Measurements from ENCODE around the gene RAB4A. TPM values are rescaled to one million over a fixed set of nuclear protein-coding genes. Genes with fewer than 3 reads are reported as not detected.

The RAB4A gene
- total and polyA plus RNA-seq, 2 of the 4 experiments (the other 2 are of a cell fraction) = 25.6 to 26.2 TPM

DNA sequence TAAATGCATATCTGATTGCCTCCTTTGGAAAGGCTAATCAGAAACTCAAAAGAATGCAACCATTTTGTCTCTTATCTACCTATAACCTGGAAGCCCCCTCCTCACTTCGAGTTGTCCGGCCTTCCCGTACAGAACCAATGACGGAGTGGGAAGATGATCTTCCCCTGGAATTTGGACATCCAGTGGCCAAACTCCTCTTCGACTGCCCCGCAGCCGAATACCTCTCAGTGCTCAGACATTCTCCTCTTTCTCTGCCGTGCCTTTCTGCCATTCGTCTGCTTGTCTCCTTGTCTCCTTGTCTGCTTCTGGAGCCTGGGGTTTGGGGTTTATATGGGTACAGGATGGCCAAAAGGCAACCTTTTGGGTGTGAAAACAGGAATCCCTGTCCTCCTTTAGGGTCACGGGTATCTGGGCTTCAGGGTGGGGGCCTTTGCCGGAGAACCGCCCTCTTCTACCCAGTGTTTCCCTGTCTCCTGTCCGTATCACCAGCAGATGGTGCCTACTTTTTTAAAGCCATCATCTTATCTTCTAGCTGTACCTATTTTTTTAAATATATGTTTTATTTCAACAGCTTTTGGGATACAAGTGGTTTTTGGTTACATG lies 35.9 kb upstream of the RAB4A start:
- dilution Hi-C loops (cut with HindIII; ENCODE audit: low sequenced_read_pairs, unreplicated experiment) (no loop called here), intact Hi-C loops (cut with micrococcal nuclease) (no loop called here), in situ Hi-C loops (cut with MboI; ENCODE audit: low sequenced_read_pairs) (loop anchor here (10.0 kb wide), 1 partner anchor 500 kb away; the partner anchor contains the start of gene RHOU)
- H2BK5ac ChIP-seq (ENCODE audit: low read depth, low read length, poor library complexity, severe bottlenecking) = no peak overlapping the region
- H4K91ac ChIP-seq (ENCODE audit: insufficient read depth, low read depth, low read length) = no peak overlapping the region
- H3K23ac ChIP-seq (ENCODE audit: low read depth, low read length) = no peak overlapping the region
- peaks cover 2% of the 10 kb centered on the region; the same call in 1 of the 2 replicates for H3K4me1 ChIP-seq (ENCODE audit: control insufficient read depth, insufficient read depth, low read length)
- H3K4ac ChIP-seq (ENCODE audit: low read depth, low read length) = no peak overlapping the region
- BruUV-seq (replicated peaks) = no TSS peak
- ATAC-seq (ENCODE audit: low read depth) (no peak), DNase-seq (no peak)
- no peak overlapping the region for H3K4me3 ChIP-seq (ENCODE audit: insufficient read depth, low read depth, low read length)
- CTCF ChIA-PET = no interaction called here
- peaks cover 26% of the 10 kb centered on the region for H3K27me3 ChIP-seq (ENCODE audit: control insufficient read depth, insufficient read depth, low read length)
- H2BK120ac ChIP-seq (ENCODE audit: low read depth, low read length) = no peak overlapping the region
- no peak for TF ChIP-seq BHLHE40 (IDR thresholded peaks at IDR 0.05; ENCODE audit: low read depth, low read length)
- TF ChIP-seq ELK1 (IDR thresholded peaks at IDR 0.05; ENCODE audit: borderline replicate concordance, low read depth, low read length) = no peak
- TF ChIP-seq POLR2A (IDR thresholded peaks at IDR 0.05; ENCODE audit: low read depth, low read length) = no peak
- no peak for TF ChIP-seq FOS (IDR thresholded peaks at IDR 0.05; ENCODE audit: low read depth, low read length)
- no peak for TF ChIP-seq MAFK (IDR thresholded peaks at IDR 0.05; ENCODE audit: low read depth, low read length)
- no peak for TF ChIP-seq USF2 (IDR thresholded peaks at IDR 0.05; ENCODE audit: low read depth, low read length)
- TF ChIP-seq NFE2L2 (IDR thresholded peaks at IDR 0.05; ENCODE audit: low read depth, low read length) = no peak
- TF ChIP-seq RAD21 (IDR thresholded peaks at IDR 0.05; ENCODE audit: low read length) = no peak
- no peak for TF ChIP-seq CHD1 (IDR thresholded peaks at IDR 0.05; ENCODE audit: low read depth, low read length)
- TF ChIP-seq MAZ (IDR thresholded peaks at IDR 0.05; ENCODE audit: borderline replicate concordance, low read depth, low read length) = no peak
- TF ChIP-seq, protein P1, sequence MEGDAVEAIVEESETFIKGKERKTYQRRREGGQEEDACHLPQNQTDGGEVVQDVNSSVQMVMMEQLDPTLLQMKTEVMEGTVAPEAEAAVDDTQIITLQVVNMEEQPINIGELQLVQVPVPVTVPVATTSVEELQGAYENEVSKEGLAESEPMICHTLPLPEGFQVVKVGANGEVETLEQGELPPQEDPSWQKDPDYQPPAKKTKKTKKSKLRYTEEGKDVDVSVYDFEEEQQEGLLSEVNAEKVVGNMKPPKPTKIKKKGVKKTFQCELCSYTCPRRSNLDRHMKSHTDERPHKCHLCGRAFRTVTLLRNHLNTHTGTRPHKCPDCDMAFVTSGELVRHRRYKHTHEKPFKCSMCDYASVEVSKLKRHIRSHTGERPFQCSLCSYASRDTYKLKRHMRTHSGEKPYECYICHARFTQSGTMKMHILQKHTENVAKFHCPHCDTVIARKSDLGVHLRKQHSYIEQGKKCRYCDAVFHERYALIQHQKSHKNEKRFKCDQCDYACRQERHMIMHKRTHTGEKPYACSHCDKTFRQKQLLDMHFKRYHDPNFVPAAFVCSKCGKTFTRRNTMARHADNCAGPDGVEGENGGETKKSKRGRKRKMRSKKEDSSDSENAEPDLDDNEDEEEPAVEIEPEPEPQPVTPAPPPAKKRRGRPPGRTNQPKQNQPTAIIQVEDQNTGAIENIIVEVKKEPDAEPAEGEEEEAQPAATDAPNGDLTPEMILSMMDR (conservative IDR thresholded peaks at IDR 0.05; ENCODE audit: low read depth, low read length) = no peak
- no peak overlapping the region for H2AFZ ChIP-seq (replicated peaks; ENCODE audit: low read length, poor library complexity)
- no peak overlapping the region for H2AK5ac ChIP-seq (ENCODE audit: low read depth, low read length)
- POLR2A ChIA-PET (ENCODE audit: unreplicated experiment) = no interaction called here
- WGBS, 2 experiments (ENCODE audit: extremely low coverage in 2 of 2, insufficient read length in 1 of 2) = no CpG with 5 or more reads among the region's 13 CpGs
- no peak overlapping the region for H2BK15ac ChIP-seq (ENCODE audit: low read depth, low read length)
- no peaks in the 10 kb centered on the region for H3K36me3 ChIP-seq (ENCODE audit: control insufficient read depth, insufficient read depth, low read length)
- H3K9me3 ChIP-seq (ENCODE audit: control insufficient read depth, insufficient read depth, low read length) = no peaks in the 10 kb centered on the region
- H3K18ac ChIP-seq (ENCODE audit: low read depth, low read length) = no peak overlapping the region
- H2AK9ac ChIP-seq (replicated peaks; ENCODE audit: low read depth, low read length, poor library complexity) = no peak overlapping the region
- no peak overlapping the region for H4K5ac ChIP-seq (ENCODE audit: low read depth, low read length)
- no peak overlapping the region for H3K27ac ChIP-seq (ENCODE audit: insufficient read depth, low read length)
- H3K79me1 ChIP-seq (ENCODE audit: low read depth in 1 of 2, low read length in 2 of 2) = no peaks in the 10 kb centered on the region
- no peak overlapping the region for H3K9ac ChIP-seq (ENCODE audit: low read depth, low read length)
- no peak overlapping the region for H2BK20ac ChIP-seq (ENCODE audit: low read depth, low read length)
- no peaks in the 10 kb centered on the region for H4K20me1 ChIP-seq (ENCODE audit: insufficient read depth, low read length)
- H3K56ac ChIP-seq (ENCODE audit: extremely low read depth, insufficient read depth, low read length) = no peak overlapping the region
- no peak overlapping the region for H3K14ac ChIP-seq (replicated peaks; ENCODE audit: low read depth, low read length)
- H3K4me2 ChIP-seq (ENCODE audit: low read depth, low read length) = no peak overlapping the region
- no peaks in the 10 kb centered on the region for H3K9me1 ChIP-seq (ENCODE audit: insufficient read depth, low read length)
- no peak overlapping the region for H4K8ac ChIP-seq (ENCODE audit: low read depth in 2 of 2, low read length in 2 of 2)

Measured in IMR-90 (cell line).